GM10248 (cell line): ENCODE measurements around the gene TMEM120B.

Experiments
- CTCF ChIA-PET: fragments of 300-600 bp; sonication (Branson Sonifier 250); formaldehyde crosslinking; extraction: SDS; loops from one replicate; lab custom pipeline; 2021; ENCODE audit warnings: antibody characterized with exemption; lab: Yijun Ruan, JAX
- POLR2A ChIA-PET: fragments of 350-650 bp; sonication (Branson Sonifier 250); formaldehyde crosslinking; extraction: SDS; loops from one replicate; lab custom pipeline; 2020; ENCODE audit warnings: antibody characterized with exemption; lab: Yijun Ruan, JAX
- DNase-seq: peaks from one replicate; pipeline ENCODE4 v3.0.0; 2012; ENCODE audit errors: extremely low spot score
- CTCF ChIP-seq: IDR thresholded peaks from 2 replicates; pipeline ENCODE4 v1.5.1; 2012; ENCODE audit warnings: mild to moderate bottlenecking, low read depth; ENCODE audit errors: extremely low read depth, missing control alignments, control extremely low read depth

The TMEM120B gene

DNA sequence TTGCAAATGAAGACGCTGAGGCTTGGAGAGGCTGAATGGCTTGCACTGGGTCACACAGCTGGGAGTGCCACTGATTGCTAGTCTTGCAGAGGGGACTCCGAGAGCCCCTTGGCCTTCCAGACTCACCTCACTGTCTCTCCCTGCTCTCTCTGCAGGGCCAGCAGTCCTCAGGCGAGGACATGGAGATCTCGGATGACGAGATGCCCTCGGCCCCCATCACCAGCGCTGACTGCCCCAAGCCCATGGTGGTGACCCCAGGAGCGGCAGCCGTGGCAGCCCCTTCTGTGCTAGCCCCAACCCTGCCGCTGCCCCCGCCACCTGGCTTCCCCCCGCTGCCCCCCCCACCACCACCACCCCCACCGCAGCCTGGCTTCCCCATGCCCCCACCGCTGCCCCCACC, 101.4 kb downstream of the TMEM120B start:
- no peak for TF ChIP-seq CTCF
- CTCF ChIA-PET: interaction anchor here (12.8 kb wide), 1 partner anchor 19 kb away, joined by 565 read pairs; the partner anchor contains the start of gene RHOF

GRCh38 chr12:121814429-121815119, 102.0 kb downstream of the TMEM120B start:
- ChIA-PET POLR2A (no interaction called here), CTCF (interaction anchor here (0.9 to 12.8 kb wide), 5 partner anchors 16 to 79 kb away, joined by 3 to 565 read pairs (median 5); partner anchors contain the start of gene RHOF)
- no peak for DNase-seq

More for the DNA sequence above, 101.4 kb downstream of the TMEM120B start:
- DNase-seq: no peak
- POLR2A ChIA-PET: no interaction called here

GRCh38 chr12:121815263-121815662, 102.7 kb downstream of the TMEM120B start:
- no peak for TF ChIP-seq CTCF
- ChIA-PET POLR2A (no interaction called here), CTCF (interaction anchor here (0.9 to 3.0 kb wide), 4 partner anchors 16 to 78 kb away, joined by 3 to 23 read pairs (median 4); no protein-coding TSS in a partner anchor)
- DNase-seq: no peak

More at GRCh38 chr12:121814429-121815119, 102.0 kb downstream of the TMEM120B start:
- no peak for TF ChIP-seq CTCF

DNA sequence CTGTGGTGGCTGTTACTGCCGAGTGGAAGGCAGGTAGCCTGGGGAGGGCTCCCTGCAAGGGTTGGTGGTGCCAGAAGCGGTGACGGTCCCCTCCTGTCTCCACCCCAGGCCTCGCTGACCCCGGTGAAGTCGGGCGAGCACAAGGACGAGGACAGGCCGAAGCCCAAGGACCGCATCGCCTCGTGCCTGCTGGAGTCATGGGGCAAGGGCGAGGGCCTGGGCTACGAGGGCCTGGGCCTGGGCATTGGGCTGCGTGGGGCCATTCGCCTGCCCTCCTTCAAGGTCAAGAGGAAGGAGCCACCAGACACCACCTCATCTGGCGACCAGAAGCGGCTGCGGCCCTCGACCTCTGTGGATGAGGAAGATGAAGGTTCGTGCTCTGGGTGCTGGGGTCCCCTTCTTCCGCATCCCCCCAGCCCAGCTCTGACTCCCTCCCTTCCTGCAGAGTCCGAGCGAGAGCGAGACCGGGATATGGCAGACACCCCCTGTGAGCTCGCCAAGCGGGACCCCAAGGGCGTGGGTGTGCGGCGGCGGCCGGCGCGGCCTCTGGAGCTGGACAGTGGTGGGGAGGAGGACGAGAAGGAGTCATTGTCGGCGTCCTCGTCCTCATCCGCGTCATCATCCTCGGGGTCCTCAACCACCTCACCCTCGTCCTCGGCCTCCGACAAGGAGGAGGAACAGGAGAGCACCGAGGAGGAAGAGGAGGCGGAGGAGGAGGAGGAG, 104.5 kb downstream of the TMEM120B start:
- ChIA-PET POLR2A (no interaction called here), CTCF (interaction anchor here (3.0 kb wide), 1 partner anchor 22 kb away, joined by 23 read pairs; no protein-coding TSS in a partner anchor)
- no peak for DNase-seq
- no peak for TF ChIP-seq CTCF

- TF ChIP-seq CTCF: no peak
- CTCF ChIA-PET: no interaction called here
- no peak for DNase-seq
- POLR2A ChIA-PET: no interaction called here
Observed at GRCh38 chr12:121817648-121818043, 105.1 kb downstream of the TMEM120B start.

GRCh38 chr12:121819212-121819949, 106.8 kb downstream of the TMEM120B start:
- TF ChIP-seq CTCF: no peak
- POLR2A ChIA-PET: no interaction called here
- no peak for DNase-seq
- CTCF ChIA-PET: no interaction called here
